MG63 (cell line): Measurements from ENCODE around the gene HSCB. TPM values are rescaled to one million over a fixed set of nuclear protein-coding genes. Genes with fewer than 3 reads are reported as not detected.

ENCODE experiments used
- DNase-seq: peaks from one replicate; pipeline ENCODE4 v3.0.0-alpha.2; 2020
- H3K27me3 ChIP-seq: fragments of 250-450 bp; sonication (Bioruptor Pico); 2 replicates; pipeline ENCODE4 v1.5.1; 2020; ENCODE audit warnings: mild to moderate bottlenecking, moderate library complexity
- H3K36me3 ChIP-seq: fragments of 250-450 bp; sonication (Bioruptor Pico); 2 replicates; pipeline ENCODE4 v1.5.1; 2020; ENCODE audit warnings: mild to moderate bottlenecking, moderate library complexity
- H3K4me3 ChIP-seq: fragments of 250-450 bp; sonication (Bioruptor Pico); 2 replicates; pipeline ENCODE4 v1.5.1; 2020; ENCODE audit warnings: mild to moderate bottlenecking, moderate library complexity
- H3K9me3 ChIP-seq: fragments of 250-450 bp; sonication (Bioruptor Pico); 2 replicates; pipeline ENCODE4 v1.5.1; 2020; ENCODE audit warnings: mild to moderate bottlenecking, moderate library complexity
- total RNA-seq: library from RNA; depleted of rRNA; stranded (reverse); fragments of >200 nt; shearing (Covaris generic); gene quantifications from 2 replicates; pipeline ENCODE4 v1.2.3, GENCODE V29; 2014; ENCODE audit warnings: low replicate concordance

HSCB gene
- total RNA-seq, 1 experiment from 2014 or later = 16.2 TPM

DNA sequence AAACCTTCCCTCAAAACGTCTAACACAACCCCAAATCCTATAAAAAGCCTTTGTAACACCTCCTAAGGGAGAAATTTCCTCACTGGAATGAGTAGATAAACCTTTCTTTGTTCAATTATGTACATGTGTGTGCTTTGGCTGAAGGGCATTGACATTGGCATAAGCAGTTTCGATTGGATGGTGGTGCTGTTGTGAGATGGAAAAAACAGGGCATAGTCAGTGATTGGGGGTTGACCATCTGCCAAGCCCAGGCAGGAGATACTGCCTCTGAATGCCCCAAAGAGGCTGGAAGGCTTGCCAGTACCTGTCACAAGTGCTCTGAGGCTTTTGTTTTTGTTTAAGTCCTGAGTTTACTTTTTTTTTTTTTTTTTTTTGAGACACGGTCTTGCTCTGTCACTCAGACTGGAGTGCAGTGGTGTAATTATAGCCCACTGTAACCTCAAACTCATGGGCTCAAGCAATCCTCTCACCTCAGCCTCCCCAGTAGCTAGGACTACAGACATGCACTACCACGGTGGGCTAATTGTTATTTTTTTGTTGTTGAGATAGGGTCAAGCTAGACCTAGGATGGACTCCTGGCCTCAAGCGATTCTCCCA, 29.5 kb downstream of the HSCB start:
- Histone ChIP-seq H3K9me3 (no peaks in the 10 kb centered on the region), H3K27me3 (no peaks in the 10 kb centered on the region), H3K36me3 (peaks cover 17% of the 10 kb centered on the region), H3K4me3 (no peak overlapping the region)
- DNase-seq = peak; percentile 11

DNA sequence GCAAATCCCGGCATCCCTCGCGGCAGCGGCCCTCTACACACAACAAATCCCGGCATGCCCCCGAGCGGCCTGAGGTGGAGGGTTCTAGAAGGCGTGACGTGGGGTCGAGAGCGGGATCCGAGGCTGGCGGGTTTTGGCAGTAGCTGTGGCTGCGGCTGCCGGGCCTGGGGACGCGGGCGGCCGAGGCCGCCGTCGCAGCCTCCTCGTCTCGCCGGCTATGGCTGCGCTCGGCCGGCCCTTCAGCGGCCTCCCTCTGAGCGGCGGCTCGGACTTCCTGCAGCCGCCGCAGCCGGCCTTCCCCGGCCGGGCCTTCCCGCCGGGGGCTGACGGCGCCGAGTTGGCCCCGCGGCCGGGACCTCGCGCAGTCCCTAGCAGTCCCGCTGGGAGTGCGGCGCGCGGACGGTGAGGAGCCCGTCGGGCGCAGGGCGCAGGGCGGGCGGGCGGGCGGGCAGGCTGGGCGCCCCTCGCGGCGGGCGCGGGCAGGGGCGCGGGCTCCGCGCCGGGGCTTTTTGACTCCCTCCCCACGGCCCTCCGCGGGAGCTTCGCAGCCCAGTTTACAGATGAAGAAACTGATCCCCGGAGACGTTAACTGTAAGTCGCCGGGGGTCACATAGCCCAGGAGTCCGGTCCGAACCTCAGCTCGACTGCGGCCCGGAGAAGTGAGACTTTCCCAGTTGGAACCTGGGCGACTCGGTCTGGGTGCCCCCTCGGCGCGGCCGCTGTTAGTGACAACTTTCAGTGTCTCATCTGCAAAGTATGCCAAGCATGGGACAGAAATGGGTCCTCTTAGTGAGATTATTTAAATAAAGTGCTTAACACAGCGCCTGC, 31.0 kb downstream of the HSCB start, which contains the start of gene CCDC117:
CCDC117 (plus strand) TSS at position 63 of the 828 bp plus-strand sequence; CDS start at position 218, 155 bp downstream.
- no peaks in the 10 kb centered on the region for H3K9me3 ChIP-seq
- H3K4me3 ChIP-seq = peak within 1 kb of the TSS; percentile 85
- peaks cover 17% of the 10 kb centered on the region for H3K36me3 ChIP-seq
- H3K27me3 ChIP-seq = no peaks in the 10 kb centered on the region
- DNase-seq = peak; percentile 95

DNA sequence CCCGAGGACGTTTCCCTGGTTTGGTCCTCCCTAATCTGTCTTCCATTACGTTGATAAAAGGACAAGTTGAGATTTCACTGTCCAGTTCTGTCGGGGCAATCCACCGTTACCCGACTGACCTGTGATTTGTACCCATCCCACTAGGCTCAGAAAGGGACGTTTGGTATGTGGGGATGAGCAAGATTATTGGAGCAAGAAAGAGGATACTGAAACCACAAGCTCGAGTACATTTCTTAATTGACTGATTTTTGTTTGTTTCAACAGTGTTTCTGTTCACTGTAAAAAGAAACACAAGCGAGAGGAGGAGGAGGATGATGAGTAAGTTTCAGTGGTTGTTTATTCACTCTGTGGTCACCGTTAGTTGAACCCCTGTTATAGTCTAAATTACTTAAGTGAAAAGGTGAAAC, 31.6 kb downstream of the HSCB start:
- Histone ChIP-seq H3K27me3 (no peaks in the 10 kb centered on the region), H3K9me3 (no peaks in the 10 kb centered on the region), H3K36me3 (peaks cover 21% of the 10 kb centered on the region), H3K4me3 (peak overlapping the region; percentile 85)
- DNase-seq = no peak

DNA sequence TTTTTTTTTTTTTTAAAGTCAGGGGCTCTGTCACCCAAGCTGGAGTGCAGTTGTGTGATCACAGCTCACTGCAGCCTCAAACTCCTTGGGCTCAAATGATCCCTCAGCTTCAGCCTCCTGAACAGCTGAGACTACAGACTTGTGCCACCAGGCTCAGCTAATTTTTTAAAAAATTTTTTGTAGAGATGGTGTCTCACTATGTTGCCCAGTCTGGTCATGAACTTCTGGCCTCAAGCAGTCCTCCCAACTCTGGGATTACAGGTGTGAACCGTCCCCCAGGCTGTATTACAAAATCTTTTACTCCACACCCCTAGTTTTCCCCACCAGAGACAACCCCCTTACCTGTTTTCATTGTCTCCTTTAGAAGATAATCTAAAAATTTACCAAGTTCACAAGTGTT, 32.5 kb downstream of the HSCB start:
- no peaks in the 10 kb centered on the region for H3K9me3 ChIP-seq
- DNase-seq = no peak
- H3K4me3 ChIP-seq = no peak overlapping the region
- H3K27me3 ChIP-seq = no peaks in the 10 kb centered on the region
- H3K36me3 ChIP-seq = peaks cover 26% of the 10 kb centered on the region

DNA sequence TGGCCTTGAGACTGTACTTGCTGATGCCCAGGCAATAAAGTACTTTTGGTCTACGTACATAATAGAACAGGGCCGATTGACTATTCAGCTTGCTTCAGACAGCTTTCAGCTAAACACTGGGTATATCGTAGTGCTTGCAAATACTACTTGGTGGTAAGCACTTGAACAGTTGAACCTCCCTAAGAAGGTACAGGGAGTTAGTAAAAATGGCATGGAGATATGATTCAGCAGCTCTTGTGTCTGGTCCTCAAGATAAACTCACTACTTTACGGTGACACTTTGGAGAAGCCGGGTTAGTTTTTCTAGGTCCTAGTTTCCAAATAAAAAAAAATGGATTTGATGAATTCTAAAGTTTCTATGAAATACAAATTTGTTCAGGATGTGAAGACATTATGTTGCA, 38.0 kb downstream of the HSCB start:
- no peak for DNase-seq
- Histone ChIP-seq H3K4me3 (no peak overlapping the region), H3K36me3 (peaks cover 62% of the 10 kb centered on the region), H3K9me3 (no peaks in the 10 kb centered on the region), H3K27me3 (no peaks in the 10 kb centered on the region)

DNA sequence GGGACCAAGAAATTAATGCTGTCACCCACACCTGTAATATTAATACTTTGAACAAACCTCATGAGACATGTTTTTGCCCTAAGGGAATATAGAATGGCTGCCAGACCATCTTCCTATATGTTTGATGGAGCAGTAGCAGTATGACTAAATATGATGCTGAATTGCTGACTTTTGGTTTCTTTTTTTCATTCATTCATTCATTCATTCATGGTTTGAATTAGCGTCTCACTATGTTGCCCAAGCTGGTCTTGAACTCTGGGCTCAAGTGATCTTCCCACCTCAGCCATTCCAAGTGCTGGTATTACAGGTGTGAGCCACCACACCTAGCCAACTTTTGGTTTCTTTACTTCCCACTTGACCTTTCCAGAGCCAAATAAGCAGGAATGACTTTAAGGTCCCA, 38.5 kb downstream of the HSCB start:
- H3K27me3 ChIP-seq = no peaks in the 10 kb centered on the region
- no peak for DNase-seq
- H3K36me3 ChIP-seq = peaks cover 62% of the 10 kb centered on the region
- no peak overlapping the region for H3K4me3 ChIP-seq
- no peaks in the 10 kb centered on the region for H3K9me3 ChIP-seq

DNA sequence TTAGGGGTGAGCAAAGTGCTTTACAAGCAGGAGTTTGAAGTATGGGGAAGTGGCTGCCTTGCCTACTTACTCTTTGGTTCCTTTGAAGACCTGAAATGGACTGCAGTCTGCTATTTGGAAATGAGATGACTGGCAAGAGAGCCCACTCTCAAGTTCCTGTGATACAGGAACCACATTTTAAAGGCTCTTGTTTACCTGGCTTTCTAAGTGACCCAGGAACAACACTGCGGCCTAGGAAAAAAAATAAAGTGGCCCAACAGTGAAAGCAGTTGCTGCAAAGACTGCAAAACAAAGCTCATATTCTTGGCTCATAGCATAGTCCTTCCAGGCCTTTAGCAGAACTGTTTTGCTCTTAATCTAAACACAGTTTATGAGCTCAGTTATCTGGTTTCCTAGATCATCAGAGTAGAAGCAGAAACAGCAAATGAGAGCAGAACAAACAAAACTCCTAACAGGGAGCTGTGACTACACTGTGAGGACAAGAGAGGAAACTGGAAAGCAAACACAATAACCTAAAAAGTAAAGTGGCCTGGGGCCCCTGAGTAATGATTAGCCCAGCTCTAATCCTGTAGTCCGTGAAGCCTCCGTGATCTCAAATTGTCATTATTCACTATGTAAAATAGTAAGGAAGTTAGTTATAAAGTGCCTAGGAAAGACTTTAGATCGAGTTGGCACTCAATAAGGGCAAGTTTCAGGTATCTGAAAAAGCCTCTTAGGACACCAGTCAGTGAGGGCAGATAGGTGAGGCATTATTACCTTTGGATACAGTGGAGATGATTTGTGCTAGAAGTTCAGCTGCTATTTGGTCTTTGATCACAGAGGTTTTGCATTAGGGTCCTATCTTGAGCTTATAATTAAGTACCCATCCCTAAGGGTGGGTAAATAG, 42.2 kb downstream of the HSCB start:
- Histone ChIP-seq H3K36me3 (peaks cover 71% of the 10 kb centered on the region), H3K9me3 (no peaks in the 10 kb centered on the region), H3K4me3 (no peak overlapping the region), H3K27me3 (no peaks in the 10 kb centered on the region)
- no peak for DNase-seq

DNA sequence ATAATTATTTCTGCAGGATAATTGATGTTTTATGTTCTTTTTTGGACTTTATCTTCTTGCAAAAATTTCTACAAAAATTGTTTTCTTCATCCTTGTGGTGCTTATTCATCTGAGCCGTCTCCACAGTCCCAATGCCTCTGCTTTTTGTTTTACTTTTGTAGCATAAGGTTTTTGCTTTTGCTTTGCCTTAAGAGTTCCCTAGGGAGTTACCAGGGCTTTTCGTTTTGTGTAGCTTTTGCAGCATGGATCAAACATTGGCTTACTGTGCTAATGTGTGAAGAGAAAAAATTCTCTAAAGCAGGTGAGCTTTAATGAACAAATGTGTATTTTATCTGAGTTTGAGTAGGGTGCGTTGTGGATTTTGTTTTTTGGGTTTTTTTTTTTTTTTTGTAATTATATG, 46.8 kb downstream of the HSCB start:
- DNase-seq = no peak
- peaks cover 46% of the 10 kb centered on the region for H3K36me3 ChIP-seq
- no peaks in the 10 kb centered on the region for H3K27me3 ChIP-seq
- no peak overlapping the region for H3K4me3 ChIP-seq
- H3K9me3 ChIP-seq = no peaks in the 10 kb centered on the region

DNA sequence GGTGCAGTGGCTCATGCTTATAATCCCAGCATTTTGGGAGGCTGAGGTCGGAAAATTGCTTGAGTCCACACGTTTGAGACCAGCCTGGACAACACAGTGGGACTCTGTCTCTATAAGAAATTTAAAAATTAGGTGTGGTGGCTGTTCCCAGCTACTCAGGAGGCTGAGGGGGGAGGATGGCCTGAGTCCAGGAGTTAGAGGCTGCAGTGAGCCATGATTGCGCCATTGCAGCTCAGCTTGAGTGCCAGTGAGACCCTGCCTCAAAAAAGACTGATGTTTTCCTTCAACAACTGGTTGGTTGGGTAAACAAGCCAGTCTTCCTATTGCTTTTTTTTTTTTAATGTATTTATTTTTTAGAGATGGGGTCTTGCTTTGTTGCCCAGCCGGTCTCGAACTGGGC, 49.3 kb downstream of the HSCB start:
- DNase-seq = no peak
- H3K27me3 ChIP-seq = no peaks in the 10 kb centered on the region
- H3K36me3 ChIP-seq = peaks cover 48% of the 10 kb centered on the region
- no peaks in the 10 kb centered on the region for H3K9me3 ChIP-seq
- no peak overlapping the region for H3K4me3 ChIP-seq

DNA sequence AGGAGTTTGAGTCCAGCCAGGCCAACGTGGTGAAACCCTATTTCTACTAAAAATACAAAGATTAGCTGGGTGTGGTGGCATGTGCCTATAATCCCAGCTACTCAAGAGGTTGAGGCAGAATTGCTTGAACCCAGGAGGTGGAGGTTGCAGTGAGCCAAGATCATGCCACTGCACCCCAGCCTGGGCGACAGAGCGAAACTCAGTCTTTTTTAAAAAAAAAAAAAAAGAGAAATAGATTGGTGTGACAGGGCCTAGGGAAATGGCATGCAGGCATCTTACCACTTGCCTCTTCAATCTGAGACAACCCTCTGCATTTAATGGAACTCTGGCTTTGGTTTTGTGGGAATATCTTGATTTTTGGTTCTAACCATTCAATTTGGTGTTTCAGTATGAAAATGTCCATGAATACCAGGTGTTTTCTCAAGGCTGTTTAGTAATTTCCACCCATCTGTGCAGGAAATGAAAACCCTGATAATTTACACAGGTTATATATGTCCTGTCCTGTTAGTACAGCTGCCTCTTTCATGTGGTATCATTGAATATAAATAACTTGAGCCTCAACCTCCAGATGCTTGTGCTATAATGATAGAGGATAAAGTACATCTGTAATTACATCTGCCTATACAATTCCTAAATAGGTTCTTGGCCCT, 50.1 kb downstream of the HSCB start:
- DNase-seq = no peak
- H3K27me3 ChIP-seq = no peaks in the 10 kb centered on the region
- no peaks in the 10 kb centered on the region for H3K9me3 ChIP-seq
- no peak overlapping the region for H3K4me3 ChIP-seq
- H3K36me3 ChIP-seq = peaks cover 49% of the 10 kb centered on the region

DNA sequence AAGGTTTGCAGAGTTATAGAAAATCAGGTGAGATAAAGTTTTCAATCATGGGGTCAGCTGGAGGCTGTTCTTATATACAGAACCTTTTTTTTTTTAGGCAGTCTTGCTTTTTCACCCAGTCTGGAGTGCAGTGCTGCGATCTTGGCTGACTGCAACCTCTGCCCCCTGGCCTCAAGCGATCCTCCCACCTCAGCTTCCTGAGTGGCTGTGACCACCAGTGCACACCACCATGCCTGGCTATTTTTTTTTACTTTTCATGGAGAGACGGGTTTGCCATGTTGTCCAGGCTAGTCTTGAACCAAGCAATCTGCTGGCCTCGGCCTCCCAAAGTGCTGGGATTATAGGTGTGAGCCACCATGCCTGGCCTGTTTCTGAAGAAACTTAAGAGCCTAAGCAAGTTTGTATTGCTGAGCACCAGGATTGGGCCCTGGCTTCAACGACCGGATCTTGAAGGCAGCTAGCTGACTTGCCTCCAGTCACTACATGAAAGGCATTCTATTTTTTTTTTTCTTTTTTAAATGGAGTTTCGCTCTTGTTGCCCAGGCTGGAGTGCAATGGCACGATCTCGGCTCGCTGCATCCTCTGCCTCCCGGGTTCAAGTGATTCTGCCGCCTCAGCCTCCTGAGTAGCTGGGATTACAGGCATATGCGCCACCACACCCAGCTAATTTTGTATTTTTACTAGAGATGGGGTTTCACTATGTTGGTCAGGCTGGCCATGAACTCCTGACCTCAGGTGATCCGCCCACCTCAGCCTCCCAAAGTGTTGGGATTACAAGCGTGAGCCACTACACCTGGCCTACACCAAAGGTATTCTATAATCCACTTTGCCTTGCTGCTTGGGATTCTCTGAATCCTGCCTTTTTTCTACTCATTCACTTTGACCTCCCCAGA, 50.9 kb downstream of the HSCB start:
- Histone ChIP-seq H3K27me3 (no peaks in the 10 kb centered on the region), H3K4me3 (no peak overlapping the region), H3K9me3 (no peaks in the 10 kb centered on the region), H3K36me3 (peaks cover 49% of the 10 kb centered on the region)
- no peak for DNase-seq

DNA sequence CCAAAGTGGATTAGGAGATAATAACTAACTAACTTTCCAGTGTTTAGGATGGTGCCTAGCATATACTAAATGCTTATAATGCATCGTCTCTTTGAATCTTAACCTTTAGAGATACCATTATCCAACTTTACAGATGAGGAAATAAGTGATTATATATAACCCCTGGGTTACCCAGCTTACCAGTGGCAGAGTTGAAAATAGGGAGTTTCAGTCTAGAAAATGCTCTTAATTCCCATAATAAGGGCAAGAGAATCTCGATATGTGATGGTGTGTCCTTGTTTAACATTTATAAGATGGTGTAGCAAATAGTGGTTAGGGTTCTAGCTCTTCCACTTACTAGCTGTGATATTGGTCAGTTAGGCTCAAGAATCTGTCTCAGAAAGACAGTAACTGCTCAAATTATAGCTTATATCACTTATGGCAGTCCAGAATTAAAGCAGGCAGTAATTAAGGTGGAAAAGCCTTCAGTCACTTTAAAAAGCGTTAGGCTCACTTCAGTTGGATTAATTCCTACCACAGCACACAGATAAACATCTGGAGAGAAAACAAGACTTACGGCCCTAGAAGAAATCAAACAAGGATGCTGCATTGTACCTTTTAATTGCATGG, 52.2 kb downstream of the HSCB start:
- H3K36me3 ChIP-seq = peaks cover 60% of the 10 kb centered on the region
- no peaks in the 10 kb centered on the region for H3K9me3 ChIP-seq
- H3K27me3 ChIP-seq = no peaks in the 10 kb centered on the region
- DNase-seq = no peak
- H3K4me3 ChIP-seq = no peak overlapping the region

DNA sequence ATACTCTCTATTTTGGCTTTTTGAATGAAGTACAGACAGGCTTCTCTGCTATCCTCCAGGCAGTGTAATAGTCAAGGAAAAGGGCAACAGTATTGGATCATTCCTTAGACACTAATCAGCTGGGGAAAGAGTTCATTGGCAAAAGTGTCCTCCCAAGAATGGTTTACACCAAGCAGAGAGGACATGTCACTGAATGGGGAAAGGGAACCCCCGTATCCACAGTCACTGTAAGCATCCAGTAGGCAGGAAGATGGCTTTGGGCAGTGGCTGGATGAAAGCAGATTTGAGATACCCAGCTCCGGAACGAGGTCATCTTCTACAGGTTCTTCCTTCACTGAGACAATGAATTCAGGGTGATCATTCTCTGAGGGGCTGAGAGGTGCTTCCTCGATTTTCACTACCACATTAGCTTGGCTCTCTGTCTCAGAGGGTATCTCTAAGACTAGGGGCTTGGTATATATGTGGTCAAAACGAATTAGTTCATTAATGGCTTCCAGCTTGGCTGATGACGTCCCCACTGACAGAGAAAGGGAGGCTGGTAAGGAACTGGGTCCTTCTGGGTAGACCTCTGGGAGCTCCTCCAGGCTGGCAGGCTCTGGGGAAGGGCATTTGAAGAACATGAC, 53.3 kb downstream of the HSCB start:
- H3K4me3 ChIP-seq = no peak overlapping the region
- H3K9me3 ChIP-seq = no peaks in the 10 kb centered on the region
- no peaks in the 10 kb centered on the region for H3K27me3 ChIP-seq
- H3K36me3 ChIP-seq = peaks cover 66% of the 10 kb centered on the region
- DNase-seq = no peak

DNA sequence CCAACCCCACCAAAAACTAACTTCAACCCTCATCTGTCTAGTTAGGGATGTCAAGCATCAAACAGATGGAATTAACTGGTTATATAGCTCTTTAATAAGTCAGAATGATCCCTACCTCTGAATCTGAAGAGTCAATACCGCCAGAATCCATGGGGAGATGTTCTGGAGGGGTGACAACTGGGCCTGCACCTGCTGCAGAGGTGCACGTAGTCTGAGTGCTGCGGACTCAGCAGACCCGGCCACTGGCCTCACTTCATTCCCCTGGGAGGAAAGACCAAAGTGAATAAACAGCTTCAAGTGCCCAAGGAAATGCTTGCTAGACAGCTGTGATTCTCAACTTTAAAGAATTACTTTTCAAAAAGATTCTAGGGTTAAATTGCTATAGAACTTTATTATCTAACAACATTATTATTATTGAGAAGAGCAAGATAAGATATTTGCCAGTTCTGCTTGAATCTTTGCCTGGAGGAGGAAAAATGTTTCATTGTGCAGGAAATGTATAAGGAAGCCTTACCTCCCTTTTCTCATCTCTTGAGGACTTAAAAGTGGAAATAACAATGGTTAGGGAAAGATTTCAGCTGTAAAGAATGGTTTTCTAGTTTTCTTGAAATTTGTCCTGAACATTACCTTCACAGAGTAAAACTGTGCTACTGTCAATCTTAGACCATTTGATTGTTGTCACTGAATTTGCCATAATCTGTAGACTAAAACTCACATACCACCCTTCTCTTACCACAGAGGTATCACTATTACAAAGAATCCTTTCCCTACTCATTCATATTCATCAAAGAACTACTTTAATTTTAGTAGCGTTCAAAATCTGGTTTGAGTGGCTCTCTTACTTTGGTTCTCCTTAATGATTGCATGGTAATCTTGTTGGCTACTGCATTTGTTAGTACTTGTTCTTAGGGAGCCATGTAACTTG, 54.4 kb downstream of the HSCB start:
- H3K4me3 ChIP-seq = no peak overlapping the region
- DNase-seq = no peak
- no peaks in the 10 kb centered on the region for H3K9me3 ChIP-seq
- no peaks in the 10 kb centered on the region for H3K27me3 ChIP-seq
- peaks cover 66% of the 10 kb centered on the region for H3K36me3 ChIP-seq
